GM18505 (cell line): ENCODE results near the gene AFG3L2.

Source experiments
- ATAC-seq: cut with Tn5 transposase; IDR thresholded peaks from one replicate; pipeline ENCODE4 v1.9.1; 2021; ENCODE audit not compliant: unreplicated experiment
- POLR2A ChIP-seq: IDR thresholded peaks from 4 replicates; pipeline ENCODE4 v1.6.1; 2011; ENCODE audit warnings: borderline replicate concordance; ENCODE audit not compliant: insufficient read depth, insufficient read length; ENCODE audit errors: extremely low read depth

AFG3L2 gene

DNA sequence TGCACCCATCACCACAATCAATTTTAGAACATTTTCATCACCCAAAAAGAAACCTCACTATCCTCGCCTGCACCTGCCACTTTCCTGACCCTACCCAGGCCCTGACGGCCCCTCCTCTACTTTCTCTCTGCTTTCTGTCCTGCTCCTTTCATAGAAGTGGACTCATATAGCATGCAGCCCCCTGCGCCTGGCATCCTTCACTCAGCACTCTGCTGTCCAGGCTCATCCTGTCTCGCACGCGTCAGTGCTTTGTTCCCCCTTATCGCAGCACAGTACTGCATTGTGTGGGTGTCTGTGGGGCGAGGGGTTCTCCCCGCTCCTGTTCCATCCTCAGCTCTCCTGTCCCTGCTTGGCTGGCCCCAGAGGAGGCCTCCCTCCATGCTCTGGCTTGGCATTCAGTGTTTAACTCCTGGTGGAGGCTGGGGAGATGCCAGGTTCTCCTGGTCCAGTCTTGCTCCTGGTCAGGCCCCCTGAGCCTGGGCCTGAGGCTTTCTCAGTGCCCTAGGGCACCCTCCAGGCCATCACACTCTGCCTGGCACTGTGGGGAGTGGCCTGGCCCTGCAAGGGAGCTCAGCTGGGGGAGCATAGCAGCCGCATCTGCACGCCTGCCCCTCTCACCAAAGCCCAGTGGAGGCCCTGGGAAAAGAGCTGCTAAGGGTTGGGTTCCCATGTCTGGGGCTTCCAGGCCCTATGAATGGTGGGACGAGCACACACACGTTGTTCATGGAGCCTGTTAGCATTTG lies 75.6 kb downstream of the AFG3L2 start:
- no peak for ATAC-seq
- TF ChIP-seq POLR2A: no peak

DNA sequence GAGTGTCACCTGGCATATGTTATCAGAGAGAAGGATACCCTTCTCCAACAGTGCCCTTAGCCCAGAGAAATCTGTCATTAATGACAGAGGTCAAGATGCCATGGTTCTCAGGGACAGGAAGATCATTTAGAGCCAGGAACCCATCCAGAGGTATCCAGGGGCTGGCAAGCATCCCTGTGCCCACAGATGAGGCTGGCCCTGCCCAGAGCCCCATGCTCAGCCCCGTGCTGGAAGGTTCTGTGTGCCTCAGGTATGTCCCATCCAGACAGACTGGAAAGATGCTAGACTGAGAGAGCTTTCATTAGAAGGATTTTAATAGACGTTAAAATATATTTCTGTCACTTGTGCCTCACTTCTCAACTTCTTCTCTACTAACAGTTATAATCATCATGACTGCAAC lies 77.2 kb downstream of the AFG3L2 start:
- ATAC-seq: no peak
- TF ChIP-seq POLR2A: no peak

- TF ChIP-seq POLR2A: no peak
- ATAC-seq: no peak
Observed at GRCh38 chr18:12296457-12296856, 80.6 kb downstream of the AFG3L2 start.

GRCh38 chr18:12296087-12296403 lies 81.0 kb downstream of the AFG3L2 start:
- TF ChIP-seq POLR2A: no peak
- no peak for ATAC-seq

DNA sequence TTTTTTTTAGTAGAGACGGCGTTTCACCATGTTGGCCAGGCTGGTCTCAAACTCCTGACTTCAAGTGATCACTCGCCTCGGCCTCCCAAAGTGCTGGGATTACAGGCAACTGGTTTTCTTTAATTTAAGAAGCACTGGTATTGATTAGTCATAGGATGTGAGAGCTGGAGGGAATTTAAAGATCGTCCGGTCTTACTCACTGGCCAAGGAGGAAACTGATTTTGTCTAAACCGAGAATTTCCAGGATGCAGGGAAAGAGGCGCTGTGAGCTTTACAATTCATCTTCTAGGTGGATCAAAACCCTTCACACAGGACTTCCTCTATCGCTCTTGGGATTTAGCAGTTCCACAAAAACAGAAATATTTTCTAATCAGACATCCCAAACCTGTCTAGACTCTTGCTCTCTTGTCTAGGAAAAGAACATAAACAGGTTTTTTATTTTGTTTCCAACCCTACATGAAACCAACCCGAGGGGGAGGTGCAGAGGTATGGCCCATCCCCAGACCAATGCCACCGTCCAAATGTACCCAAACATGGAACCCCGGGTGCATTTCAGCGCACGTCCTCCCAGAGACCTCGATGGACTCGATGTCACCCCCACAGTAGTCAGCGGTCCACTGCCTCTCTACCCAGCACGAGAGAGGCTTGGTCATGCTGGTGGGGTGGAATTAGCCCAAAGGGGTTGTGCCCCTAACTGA lies 81.5 kb downstream of the AFG3L2 start:
- TF ChIP-seq POLR2A: no peak
- no peak for ATAC-seq

DNA sequence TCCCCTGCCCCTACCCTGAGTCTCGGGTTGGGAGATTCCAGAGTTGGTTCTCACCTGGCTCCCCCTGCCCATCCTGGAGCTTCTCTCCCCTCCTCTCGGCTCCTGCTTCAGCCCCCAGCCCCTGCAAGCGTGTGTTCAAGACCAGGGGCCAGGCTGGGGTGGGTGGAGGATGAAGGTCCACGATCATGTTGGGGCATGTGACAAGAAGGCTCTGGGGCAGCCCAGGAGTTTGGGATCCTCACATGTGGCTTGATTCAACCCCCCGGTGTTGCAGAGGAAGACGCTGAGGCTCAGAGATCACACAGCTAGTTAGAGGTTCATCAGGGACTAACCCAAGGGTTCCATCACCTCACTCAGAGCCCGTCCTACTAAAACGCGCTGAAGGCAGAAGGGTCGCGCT lies 83.2 kb downstream of the AFG3L2 start:
- no peak for ATAC-seq
- TF ChIP-seq POLR2A: no peak

GRCh38 chr18:12291690-12292089 lies 85.3 kb downstream of the AFG3L2 start:
- TF ChIP-seq POLR2A: no peak
- no peak for ATAC-seq

- TF ChIP-seq POLR2A: no peak
- ATAC-seq: no peak
Observed at GRCh38 chr18:12291161-12291560, 85.9 kb downstream of the AFG3L2 start.

DNA sequence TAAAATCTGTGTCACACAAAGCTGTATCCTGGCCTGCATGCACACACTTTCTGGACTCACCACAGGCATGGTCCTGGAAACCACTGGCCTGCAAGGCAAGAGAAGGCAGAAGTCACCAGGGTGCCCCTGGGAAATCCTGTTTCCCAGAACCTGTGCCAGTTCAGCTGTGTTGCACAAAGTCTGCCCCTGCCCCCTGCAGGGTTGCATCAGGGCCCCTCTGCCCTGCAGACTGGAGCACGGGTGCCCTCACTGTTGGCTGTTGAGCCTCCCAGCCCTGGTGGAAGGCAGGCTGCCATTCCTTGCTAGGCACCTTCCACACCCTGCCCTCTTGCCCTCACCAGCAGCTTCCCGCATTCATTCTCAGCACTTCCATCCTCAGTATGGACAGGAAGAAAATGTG lies 86.9 kb downstream of the AFG3L2 start:
- no peak for TF ChIP-seq POLR2A
- ATAC-seq: no peak

DNA sequence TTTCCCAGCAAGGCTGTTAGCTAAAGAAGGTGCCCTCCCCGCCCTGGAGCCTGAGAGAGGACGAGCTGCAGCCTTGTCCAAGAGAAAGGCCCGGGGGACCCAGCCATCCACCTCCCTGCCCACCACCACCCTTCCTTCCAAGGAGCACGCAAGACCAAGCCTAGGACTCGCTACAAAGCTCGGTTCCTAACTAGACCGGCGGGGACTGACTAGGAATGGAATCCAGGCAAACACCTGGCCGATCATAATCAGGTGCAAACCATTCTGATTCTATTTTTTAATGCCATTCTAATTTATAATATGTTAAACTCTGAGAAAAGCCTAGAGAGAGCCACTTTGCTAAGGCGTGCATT lies 88.6 kb downstream of the AFG3L2 start:
- no peak for TF ChIP-seq POLR2A
- no peak for ATAC-seq

DNA sequence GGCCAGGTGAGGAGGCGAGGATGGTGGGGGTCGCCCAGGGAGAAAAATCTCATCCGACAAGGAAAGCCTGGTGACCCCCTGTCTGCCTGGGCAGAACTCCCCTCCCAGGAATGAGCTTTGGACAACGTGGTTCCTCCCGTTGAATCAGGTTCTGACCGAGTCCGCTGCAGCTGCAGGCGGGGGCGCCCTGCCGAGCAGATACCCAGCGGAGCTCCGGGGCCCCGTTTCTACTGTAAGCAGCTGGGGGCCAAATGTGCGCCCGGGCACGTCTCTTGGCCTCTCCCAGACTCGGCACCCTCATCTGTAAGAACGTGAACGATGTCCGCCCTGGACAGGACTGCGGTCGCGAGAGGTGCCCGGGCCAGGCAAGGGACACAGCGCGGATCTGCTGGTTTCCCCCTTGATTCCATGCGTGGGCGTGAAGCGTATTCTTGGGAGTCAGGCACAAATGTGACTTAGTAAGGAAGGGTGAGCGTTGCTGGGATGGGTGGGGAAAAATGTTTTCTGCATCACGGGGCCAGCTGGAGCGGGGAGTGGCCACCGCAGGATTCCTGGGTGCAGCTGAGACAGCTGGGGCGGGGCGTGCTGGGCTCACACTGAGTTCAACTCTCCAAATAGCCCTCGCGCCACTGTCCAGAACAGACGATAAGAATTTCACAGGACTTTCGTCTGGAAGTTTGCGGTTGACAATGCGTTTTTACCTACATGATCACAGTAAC lies 89.2 kb downstream of the AFG3L2 start:
- TF ChIP-seq POLR2A: no peak
- ATAC-seq: no peak

DNA sequence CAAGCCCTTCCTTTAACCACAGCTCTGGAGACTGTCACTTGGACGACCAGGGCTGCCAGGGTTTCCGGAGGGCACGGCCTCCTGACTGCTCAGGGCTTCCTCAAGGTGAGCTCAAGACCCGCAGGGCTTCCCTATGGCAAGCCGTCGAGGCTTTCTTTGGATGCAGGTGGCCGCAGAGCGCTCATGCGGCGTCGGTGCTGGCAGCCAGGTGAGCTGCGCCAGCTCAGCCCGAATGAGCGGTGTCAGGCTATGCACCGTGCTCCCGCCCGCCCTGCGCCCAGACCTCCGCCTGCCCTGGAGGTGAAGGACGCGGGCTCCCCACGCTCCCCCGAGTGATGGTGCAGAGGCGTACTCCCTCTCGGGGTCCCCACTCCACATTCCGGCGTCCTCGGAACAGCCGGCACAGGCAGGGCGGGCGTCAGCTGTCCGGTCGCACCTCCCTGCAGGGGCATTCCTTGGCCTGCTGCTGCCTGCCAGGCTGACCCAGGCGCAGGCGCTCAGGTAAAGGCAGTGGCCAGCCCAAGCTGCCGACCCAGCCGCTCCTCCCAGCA lies 89.8 kb downstream of the AFG3L2 start:
- no peak for TF ChIP-seq POLR2A
- ATAC-seq: no peak

- ATAC-seq: no peak
- TF ChIP-seq POLR2A: no peak
Observed at GRCh38 chr18:12283666-12284065, 93.4 kb downstream of the AFG3L2 start.

GRCh38 chr18:12283256-12283655 lies 93.8 kb downstream of the AFG3L2 start:
- TF ChIP-seq POLR2A: no peak
- no peak for ATAC-seq
